Right ventricle myocardium inferior (tissue), 1 donor: ENCODE results near the gene UNC79. TPM values are rescaled to one million over a fixed set of nuclear protein-coding genes. Genes with fewer than 3 reads are reported as not detected.

Experiments used
- ATAC-seq: fragments of 200-7000 bp; cut with Tn5 transposase; one replicate; pipeline ENCODE4 v1.9.1; 2020; ENCODE audit warnings: mild to moderate bottlenecking, moderate library complexity
- DNase-seq: peaks from one replicate; pipeline ENCODE4 v3.0.0; 2021; ENCODE audit errors: missing footprints
- intact Hi-C: fragments of 100-400 bp; cut with DNase I; formaldehyde crosslinking; loops from one replicate; pipeline ENCODE4 v1.11.0; 2022
- total RNA-seq: library from RNA; stranded (reverse); fragmentation: NEBNext Ultra II Directional; extraction: Animal tissue kit (Norgen Biotek cat#: 25700); gene quantifications from one replicate; pipeline ENCODE4 v1.2.1, GENCODE V29; 2021
- donor health status: DM: no; HTN: yes; CAD: no; lungs with severe emphysema.

UNC79 gene
- total RNA-seq, 1 donor from 2014 or later, result 0.19 TPM

DNA sequence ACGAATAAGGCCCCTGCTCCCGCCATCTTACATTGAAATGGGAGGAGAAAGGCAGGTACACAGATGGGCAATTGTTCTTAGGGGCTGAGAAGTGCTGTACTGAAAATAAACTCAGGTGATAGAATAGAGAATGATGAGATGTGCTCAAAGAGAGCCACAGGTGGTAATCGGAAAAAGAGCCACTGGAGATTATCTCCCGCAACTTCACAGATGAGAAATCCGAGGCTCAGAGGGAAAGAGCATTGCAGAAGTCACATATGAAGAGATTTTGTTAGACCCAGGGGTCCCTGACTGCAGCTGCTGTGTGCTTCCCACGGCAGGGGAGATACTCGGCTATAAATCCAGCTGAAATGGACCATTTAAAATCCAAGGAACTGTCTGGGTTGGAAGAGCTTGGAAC is 283.9 kb downstream of the UNC79 start:
- intact Hi-C loops, result no loop called here
- DNase-seq (no peak), ATAC-seq (no peak)

DNA sequence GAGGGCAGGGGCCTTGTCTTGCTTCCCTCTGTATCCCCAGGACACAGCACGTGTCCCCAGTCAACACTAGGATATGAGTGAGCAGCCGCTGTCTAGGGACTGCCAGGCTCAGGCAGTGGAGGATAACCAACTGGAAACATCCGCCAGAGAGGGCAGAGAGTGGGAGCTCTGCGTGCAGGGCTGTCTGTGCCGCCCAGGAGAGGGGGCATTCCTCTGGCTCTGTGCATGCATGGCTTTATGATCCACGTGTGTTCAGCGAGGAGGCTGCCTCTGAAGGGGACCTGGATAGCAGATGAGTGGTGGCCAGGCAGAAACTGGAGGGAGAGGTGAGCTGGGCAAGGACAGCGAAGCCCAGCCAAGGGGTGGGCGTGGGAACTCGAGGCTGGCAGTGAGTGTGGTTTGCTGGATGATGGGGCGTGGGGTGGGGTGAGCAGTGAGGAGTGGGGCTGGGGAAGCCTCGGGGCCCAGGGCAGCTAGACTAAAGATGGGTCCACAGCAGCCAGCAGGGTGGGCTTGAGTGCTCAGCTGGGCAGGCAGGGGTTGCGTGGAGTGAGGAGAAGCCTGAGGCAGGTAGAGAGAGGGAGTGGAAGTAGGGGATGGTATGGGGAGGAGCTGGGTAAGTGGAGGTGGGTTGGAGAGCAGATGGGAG is 284.7 kb downstream of the UNC79 start:
- intact Hi-C loops, result no loop called here
- ATAC-seq (no peak), DNase-seq (no peak)

DNA sequence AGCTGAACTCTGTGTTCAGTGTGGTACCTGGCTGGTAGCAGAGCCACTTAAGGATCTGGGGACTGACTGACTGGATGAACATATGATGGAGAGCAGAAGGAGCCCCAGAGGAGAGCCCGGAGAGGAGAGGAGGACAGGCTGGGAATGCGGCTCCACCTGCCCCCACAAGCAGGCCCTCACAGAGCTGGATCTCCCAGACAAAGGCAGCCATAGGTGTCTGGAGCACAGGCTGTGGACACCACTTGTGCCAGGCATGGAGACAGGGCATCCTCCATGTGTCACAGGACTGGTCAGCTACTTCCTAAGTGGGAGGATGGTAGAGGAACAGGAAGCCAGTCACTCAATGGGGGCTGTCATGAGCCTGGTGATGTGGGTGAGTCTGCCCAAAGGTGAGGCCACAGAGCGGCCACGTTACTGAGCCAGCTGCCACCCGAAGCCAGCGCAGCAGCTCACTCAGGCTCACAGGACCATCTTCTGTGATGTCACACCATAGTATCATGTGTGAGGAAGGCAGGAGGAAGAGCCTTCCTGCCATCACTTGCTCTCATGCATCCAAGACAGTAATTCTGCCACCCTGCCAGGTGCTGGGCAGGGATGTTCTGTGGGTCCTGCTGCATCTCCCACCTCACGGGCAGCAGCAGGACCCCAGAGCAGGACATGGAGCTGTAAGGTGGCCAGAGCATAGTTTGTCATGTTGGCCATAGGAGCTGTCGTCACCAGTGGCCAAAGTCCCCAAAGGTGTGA is 285.4 kb downstream of the UNC79 start:
- ATAC-seq (no peak), DNase-seq (no peak)

DNA sequence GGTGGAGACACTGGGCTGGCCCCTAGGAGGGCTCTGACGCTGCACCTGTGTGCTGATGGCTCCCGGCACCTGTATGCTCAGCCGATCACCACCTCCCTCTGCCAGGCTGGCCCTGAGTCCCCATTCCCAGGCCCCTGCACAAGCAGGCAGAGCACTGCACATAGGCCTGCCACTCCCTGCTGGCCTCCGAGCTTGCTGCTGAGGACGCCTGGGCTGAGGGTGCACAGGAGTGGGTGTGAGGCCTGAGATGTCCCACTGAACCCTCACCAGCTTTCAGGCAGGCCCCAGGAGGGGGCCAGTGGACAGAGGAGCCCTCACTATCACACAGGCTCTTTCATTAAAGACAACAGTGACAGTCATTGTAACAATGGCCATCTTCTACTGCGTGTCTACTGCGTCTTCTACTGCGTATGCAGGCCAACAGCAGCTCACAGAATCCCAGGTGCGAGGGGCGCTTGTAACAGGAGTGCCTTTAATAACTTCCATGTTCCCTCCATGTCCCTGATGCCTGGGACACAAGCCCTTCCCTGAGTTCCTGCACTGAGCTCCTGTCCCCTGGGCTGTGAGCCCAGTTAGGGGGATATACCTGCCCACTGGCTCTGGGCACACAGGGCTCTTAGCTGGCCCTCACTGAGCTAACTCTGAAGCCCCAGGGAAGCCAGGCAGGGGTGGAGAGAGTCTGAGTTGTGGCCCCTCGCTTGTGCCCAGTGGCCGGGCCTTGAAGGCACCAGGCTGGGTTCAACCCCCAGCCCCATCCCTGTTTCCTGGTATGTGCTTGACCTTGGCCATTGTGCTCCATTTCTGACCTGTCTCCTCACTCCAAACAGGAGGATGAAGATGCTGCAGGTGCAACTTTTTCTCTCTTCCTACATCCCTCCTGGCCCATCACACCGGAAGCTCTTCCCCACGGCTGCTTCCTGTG is 286.3 kb downstream of the UNC79 start:
- ATAC-seq, result no peak
- DNase-seq, result peak; percentile 52
- intact Hi-C loops, result no loop called here

More for the DNA sequence above, 285.4 kb downstream of the UNC79 start:
- intact Hi-C loops, result no loop called here

DNA sequence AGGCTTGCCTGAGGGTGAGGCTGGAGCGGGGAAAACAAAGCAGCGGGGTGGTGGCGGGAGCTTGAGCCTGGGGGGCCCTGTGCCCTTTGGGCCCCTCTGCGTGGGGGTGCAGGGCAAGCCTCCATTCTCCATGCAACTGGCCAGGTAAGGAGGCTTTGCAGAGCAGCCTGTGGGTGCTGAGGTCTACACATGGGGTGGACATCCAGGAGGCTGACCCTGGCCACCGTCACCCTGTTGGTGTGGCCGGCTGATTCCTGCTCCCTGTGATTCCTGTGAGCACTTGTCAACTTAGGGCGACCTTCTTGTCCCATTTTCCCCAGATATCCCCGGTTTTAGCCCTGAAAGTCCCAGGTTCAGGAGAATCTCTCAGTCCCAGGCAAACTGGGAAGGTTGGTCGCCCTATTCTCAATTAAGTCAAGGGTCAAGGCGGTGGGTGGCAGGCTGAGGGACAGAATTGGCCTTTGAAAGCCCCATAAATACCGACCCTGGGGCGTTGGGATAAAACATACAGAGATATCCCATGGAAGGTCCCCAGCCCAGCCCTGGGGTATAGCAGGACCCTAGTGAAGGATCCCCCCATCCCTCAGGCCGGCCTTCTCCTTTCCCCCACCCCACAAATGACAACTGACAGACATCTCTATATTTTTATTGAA is 287.1 kb downstream of the UNC79 start:
- intact Hi-C loops, result no loop called here
- DNase-seq (no peak), ATAC-seq (no peak)

DNA sequence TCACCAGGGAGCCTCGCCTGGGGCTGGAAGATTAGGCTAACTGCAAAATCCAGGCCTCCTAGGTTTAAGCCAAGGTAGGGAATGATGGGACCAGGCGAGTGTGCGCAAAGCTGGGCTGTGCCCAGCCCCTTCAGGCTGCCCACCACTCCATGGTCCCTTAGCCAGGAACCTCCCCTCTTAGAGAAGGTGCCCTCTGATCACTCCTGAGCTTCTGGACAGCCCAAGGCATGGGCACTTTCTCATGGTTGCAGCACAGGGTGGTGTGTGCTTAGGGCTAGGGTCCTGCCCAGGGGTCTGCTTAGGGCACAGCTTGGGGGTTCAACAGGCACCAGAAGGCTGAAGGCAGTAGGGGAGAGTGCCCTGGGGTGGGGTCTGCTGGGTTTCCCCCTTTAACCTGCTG is 288.5 kb downstream of the UNC79 start:
- no peak for DNase-seq
- intact Hi-C loops, result no loop called here
- no peak for ATAC-seq

DNA sequence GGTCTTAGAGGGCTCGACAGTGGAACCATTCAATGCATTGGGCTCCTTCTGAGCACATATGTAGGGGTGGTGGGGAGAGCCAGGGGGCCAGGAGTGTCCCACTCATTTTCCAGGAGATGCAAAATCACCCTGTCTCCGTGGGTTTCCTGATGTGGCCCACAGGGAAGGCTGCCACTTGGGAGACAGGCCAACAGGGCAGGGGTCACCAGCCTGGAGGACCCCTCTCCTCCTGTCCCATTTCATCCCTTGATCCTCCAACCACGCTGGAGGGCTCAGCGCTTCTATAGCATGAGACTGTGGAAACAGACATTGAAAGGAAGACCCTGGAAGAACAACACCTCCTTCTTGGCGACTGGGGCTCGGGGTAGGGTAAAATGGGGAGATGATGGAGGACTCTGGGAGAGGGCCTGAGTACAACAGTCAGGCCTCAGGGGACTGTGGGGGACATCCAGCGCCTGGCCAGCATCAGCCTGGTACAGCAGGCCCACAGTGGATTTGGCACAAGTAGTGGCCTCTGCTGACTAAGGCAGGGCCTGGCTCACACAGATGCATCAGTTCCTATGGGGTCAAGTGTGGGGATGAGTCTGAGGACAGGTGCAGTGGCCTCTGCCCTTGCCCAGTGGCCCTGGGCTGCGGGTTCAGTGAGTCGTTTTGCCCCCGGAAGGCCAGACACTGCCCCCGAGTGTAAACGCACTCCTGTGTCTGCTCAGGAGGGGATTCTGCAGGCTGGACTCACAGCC is 289.5 kb downstream of the UNC79 start:
- intact Hi-C loops, result no loop called here

DNA sequence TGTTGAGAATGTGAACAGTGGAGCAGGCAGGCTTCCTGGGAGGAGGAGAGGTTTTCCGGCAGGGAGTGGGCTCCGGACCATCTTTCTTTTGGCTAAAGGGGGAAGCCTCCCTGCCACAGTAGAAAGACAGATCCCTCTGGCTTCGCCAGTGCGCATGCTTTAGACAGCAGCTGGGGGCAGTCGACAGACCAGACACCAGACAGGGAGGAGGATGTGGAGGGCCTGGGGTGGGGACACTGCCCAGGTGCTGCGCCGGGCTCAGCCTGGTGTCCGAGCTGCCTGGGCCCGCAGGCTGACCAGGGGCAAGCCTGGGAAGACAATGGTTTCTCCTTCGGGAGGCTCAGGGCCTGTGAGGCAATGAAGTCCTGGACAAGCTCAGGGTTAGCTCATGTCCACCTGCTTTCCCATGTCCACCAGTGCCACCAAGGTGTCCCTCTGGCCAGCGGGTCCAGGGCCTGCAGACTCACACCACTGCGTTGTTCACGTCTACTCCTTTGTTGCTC is 290.3 kb downstream of the UNC79 start:
- ATAC-seq, result no peak
- DNase-seq, result no peak
- intact Hi-C loops, result no loop called here

More for the DNA sequence above, 289.5 kb downstream of the UNC79 start:
- no peak for DNase-seq
- no peak for ATAC-seq

DNA sequence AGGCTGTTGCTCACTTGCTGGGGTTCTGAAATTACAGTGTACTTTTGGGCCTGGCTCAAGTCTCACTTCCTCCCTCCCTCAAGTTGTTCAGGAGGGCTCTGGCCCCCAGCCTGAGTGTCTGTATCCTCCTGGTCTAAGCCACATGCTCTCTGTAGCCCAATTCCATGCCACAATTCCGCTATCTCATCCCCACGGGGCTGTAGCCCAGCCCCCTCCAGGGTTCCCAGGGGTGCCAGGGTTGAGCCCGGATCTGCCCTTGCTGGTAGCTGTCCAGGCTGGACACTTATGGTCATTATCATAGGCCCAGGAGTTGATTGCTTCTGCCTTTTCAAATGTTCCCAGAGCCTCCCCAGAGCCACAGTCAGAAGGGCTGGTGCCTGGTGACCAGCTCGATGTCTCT is 292.3 kb downstream of the UNC79 start:
- DNase-seq, result no peak
- intact Hi-C loops, result no loop called here

DNA sequence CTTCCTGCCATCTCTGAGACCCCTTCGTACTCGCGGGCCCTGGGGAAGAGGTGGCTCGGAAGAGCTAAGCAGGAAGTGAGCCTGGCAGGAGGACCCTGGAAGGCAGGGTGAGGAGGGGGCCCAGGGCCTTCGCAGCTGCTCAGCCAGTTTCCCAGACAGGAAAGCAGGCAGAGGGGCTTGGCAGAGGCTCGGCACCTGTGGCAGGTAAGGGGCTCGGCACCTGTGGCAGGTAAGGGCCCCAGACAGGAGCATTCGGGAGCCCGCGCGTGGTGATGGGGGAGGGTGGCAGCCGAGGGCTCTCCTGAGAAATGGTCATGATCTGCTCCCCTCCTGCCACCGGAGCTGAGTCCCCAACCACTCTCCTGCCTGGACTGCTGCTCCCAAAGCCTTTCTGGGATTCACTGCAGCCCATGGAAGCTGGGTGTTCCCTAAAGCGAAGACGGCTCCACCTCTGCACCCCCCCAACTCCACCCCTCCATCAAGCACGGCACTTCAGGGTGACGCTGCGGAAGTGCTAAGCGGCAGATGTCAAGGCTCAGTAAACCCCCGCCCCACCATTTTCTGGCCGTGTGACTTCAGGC is 294.4 kb downstream of the UNC79 start:
- DNase-seq, result no peak

More for the DNA sequence above, 292.3 kb downstream of the UNC79 start:
- no peak for ATAC-seq

DNA sequence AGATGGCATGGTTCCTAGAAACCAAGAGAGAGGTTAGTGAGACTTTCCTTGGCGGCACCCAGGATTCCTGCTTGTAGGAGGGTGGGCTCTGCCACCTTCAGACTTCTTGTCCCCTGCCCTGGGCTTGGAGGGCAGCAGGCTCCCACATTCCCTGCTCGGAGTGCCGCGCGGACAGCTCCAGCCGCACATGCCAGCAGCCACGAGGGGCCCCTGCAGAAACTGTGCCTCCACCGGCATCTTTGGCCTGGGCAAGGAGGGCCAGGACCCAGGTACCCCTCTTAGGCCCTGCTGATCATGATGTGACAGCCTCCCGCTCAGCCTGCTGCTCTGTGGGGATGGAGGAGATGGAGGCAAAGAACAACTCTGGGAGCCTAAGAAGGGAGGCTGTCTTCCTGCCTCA is 295.3 kb downstream of the UNC79 start:
- ATAC-seq, result no peak
- no peak for DNase-seq
- intact Hi-C loops, result no loop called here

More for the DNA sequence above, 294.4 kb downstream of the UNC79 start:
- no peak for ATAC-seq
- intact Hi-C loops, result no loop called here

DNA sequence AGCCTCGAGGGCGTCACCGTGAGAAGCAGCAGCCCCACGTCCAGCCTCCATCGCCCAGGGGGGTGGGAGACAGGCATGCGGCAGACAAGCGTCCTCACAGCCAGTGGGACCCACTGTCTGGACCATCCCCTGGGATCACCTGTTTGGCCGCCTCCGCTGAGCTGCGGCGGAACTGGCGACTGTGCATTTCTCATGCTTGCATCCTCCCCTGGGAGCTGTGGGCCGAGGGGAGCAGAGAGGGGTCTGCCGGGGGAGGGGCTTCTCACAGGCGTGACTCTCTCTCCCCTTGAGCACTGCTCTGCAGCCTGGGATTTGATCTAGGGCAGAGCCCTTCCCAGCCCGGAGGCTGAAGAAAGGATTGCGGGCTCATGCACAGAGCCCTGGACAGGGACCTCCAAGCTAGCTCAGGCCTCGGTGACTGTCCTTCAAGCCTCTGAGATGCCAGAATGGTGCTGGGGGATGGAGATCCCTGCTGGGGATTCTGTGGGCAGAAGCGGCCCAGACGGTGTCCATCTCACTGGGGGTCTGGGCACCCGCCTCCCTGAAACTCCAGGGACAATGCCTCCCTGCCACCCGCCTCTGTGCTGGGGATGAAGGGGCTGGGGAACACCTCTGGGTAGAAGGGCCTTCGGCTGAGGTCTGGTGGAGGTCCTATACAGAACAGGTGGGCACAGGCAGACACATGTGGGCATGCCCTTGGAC is 296.5 kb downstream of the UNC79 start:
- DNase-seq (no peak), ATAC-seq (no peak)
- intact Hi-C loops, result no loop called here

DNA sequence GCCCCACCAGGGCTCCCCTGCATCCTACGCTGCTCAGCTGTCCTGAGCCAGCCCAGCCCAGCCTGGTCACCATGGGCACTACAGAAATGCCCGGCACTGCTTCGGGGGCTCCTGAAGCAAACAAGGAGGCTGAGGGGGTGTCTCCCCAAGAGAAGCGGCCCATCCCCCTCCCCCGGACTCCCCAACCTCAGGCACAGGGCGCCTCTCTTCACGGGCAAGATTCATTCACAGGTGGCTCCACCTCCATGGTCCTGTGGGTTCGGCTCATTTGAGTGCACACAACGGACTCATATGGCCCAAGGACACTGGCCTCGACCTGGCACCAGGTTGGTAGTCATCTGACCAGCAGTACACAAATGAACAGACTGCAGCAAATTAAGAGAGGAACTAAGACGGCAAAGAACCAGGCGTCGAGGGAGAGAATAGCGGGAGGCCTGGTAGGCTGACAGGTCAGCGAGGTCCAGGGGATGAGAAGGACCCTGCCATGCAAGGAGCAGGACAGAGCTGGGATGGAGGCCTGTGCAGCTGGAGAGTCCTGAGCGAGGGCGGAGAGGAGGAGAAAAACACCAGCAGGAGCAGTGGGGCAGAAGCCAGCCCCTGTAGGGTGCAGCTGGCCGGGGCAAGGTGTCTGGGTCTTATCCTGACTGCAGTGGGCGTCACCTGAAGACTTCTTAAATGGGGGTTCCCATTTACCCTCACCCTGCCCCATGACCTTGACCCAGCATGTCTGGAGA is 297.3 kb downstream of the UNC79 start:
- intact Hi-C loops, result no loop called here
- no peak for ATAC-seq

DNA sequence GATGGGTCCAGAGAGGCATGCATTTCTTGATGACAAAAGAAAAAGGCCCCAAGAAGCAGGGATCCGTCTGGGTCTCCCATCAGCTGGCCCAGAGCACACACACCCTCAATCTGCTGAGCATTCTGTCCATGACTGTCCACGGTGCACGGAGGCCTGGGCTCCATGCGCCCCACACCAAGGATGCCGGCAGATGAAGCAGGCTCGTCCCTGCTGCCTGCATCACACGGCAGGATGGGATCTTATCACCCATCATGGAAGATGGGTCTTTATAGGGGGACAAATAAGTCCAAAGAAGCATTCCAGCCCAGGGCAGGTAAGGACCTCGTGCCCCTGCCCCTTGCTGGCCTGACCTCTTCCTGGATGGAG is 297.9 kb downstream of the UNC79 start:
- DNase-seq, result no peak
- intact Hi-C loops, result no loop called here
- ATAC-seq, result no peak

More for the DNA sequence above, 297.3 kb downstream of the UNC79 start:
- DNase-seq, result no peak

DNA sequence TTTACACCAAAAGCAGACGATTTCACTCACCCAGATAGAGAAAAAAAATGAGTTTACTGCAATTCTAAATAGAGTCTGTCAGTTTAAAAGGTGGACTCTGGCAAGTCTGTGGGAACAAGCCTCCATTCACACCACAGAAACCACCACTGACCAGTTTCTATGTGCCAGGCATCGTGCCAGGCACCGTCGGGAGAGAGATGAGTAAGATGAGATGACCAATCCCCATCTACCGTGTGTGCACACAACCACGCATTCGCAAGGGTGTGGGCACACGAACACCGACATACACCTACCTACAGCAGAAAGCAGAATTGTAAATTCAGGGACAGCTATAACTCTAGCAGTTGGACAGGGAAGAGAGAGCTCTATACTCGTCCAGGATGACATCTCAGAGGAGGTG is 299.3 kb downstream of the UNC79 start:
- DNase-seq (no peak), ATAC-seq (no peak)
- intact Hi-C loops, result no loop called here

DNA sequence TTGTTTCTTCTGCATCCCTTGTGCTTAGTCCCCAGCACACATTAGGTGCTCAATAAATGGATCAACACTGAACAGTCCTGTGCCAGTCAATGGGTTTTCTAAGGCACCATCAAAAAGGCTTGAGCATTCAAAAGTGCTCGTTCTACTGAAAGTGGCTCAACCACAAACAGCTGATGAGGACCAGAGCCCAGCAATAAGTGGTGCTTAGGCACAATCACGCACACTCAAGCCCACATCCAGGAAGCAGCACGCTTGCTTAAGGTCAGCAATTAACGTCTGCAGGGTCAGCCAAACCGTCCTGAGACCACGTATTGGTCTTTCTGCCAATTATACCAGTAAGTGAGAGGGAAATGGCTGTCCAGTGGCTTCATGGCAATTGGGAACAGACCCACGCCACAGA is 301.0 kb downstream of the UNC79 start:
- no peak for DNase-seq
- ATAC-seq, result no peak
- intact Hi-C loops, result no loop called here

DNA sequence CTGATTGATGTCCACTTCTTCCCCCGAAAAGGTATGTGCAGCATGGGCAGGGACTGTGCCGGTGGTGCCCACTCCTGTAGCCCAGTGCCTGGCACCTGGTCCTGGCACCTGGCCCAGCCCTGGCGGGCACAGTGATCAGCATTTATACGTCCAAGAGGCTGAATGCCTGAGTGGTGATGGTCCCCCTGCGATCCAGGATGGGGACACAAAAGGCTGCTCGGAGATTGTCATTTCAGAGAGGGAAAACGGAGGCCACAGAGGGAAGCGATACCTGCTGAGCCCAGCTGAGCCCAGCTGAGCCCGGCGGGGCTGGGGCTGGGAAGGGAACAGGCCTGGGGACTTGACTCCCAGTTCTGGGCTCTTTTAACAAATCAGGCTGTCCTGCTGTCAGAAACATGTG is 301.8 kb downstream of the UNC79 start:
- ATAC-seq, result no peak
- intact Hi-C loops, result no loop called here

More for the DNA sequence above, 301.8 kb downstream of the UNC79 start:
- DNase-seq, result no peak
